GM12878 (cell line): ENCODE results near the gene RPS6KA5. TPM values are rescaled to one million over a fixed set of nuclear protein-coding genes. Genes with fewer than 3 reads are reported as not detected.

ENCODE experiments used
- ATAC-seq: fragments of 200-7000 bp; cut with Tn5 transposase; 3 replicates; pipeline ENCODE4 v1.9.1; 2020; ENCODE audit warnings: mild to moderate bottlenecking, moderate library complexity
- BruUV-seq: library from RNA; stranded (reverse); fragments of 400-500 nt; replicated peaks from 2 replicates; lab custom pipeline; 2021; lab: Mats Ljungman, UMichigan
- CTCF ChIA-PET: fragments of 300-600 bp; sonication (Branson Sonifier 250); formaldehyde crosslinking; extraction: SDS; loops from one replicate; lab custom pipeline; 2021; ENCODE audit warnings: inconsistent platforms; lab: Yijun Ruan, JAX
- POLR2A ChIA-PET: fragments of 350-600 bp; formaldehyde crosslinking; extraction: SDS; loops from one replicate; lab custom pipeline; 2021; ENCODE audit warnings: inconsistent platforms; lab: Charles Lee
- RAD21 ChIA-PET: fragments of 300-600 bp; sonication (Branson Sonifier 250); formaldehyde crosslinking; loops from one replicate; lab custom pipeline; 2023; ENCODE audit warnings: antibody characterized with exemption; ENCODE audit not compliant: unreplicated experiment; lab: Charles Lee
- SMC1A ChIA-PET: fragments of 300-600 bp; sonication (Branson Sonifier 250); formaldehyde crosslinking; loops from one replicate; lab custom pipeline; 2023; ENCODE audit not compliant: unreplicated experiment, uncharacterized antibody; lab: Charles Lee
- DNase-seq: peaks from one replicate; pipeline ENCODE4 v3.0.0-alpha.2; 2011; ENCODE audit warnings: low read depth, low spot score
- FAIRE-seq: peaks from 3 replicates; lab custom pipeline; 2011; peaks lifted over from hg19 to GRCh38; lab: Jason Lieb, UNC
- H2AFZ ChIP-seq: 2 replicates; pipeline ENCODE4 v1.6.0; 2011; ENCODE audit warnings: low read depth, low read length, control low read depth; ENCODE audit not compliant: control insufficient read depth
- H3K27ac ChIP-seq: 2 replicates; pipeline ENCODE4 v1.5.1; 2011; ENCODE audit warnings: control low read depth; ENCODE audit not compliant: control insufficient read depth, insufficient read depth
- H3K27me3 ChIP-seq, 2 experiments: replicated peaks in 1 of 2; 2 replicates each; pipeline versions ENCODE4 v1.6.0 to v1.6.1; 2011; ENCODE audit warnings: low read length in 1 of 2; ENCODE audit not compliant: control insufficient read depth in 2 of 2, insufficient read depth in 2 of 2
- H3K36me3 ChIP-seq, 2 experiments: 2 replicates each; pipeline ENCODE4 v1.5.1; 2011; ENCODE audit warnings: low read length in 1 of 2; ENCODE audit not compliant: control insufficient read depth in 2 of 2, insufficient read depth in 2 of 2
- H3K4me1 ChIP-seq: 2 replicates; pipeline ENCODE4 v1.6.1; 2011; ENCODE audit warnings: mild to moderate bottlenecking, low read length, moderate library complexity, mixed read lengths; ENCODE audit not compliant: control insufficient read depth, insufficient read depth
- H3K4me2 ChIP-seq: 2 replicates; pipeline ENCODE4 v1.6.0; 2011; ENCODE audit warnings: control low read depth; ENCODE audit not compliant: control insufficient read depth, insufficient read depth
- H3K4me3 ChIP-seq: fragments of 200-600 bp; sonication (generic); 2 replicates; pipeline ENCODE4 v1.5.1; 2016
- H3K79me2 ChIP-seq: 2 replicates; pipeline ENCODE4 v1.6.0; 2011; ENCODE audit warnings: low read length; ENCODE audit not compliant: control insufficient read depth, insufficient read depth
- H3K9ac ChIP-seq: 2 replicates; pipeline ENCODE4 v1.8.0; 2011; ENCODE audit warnings: low read length, control low read depth, mixed read lengths; ENCODE audit not compliant: control insufficient read depth, insufficient read depth
- H3K9me3 ChIP-seq: replicated peaks from 3 replicates; pipeline ENCODE4 v1.5.1; 2011; ENCODE audit warnings: mild to moderate bottlenecking, low read length; ENCODE audit not compliant: control insufficient read depth, insufficient read depth
- H4K20me1 ChIP-seq: 2 replicates; pipeline ENCODE4 v1.6.0; 2011; ENCODE audit not compliant: control insufficient read depth, insufficient read depth
- BRCA1 ChIP-seq: IDR thresholded peaks from 2 replicates; pipeline ENCODE4 v1.6.1; 2011; ENCODE audit warnings: low read depth, low read length, improper control_type of control experiment
- CBX3 ChIP-seq: fragments of 200-600 bp; sonication (generic); IDR thresholded peaks from 2 replicates; pipeline ENCODE4 v1.6.1; 2016; ENCODE audit warnings: low read depth, borderline replicate concordance
- DPF2 ChIP-seq: fragments of 450-650 bp; IDR thresholded peaks from 2 replicates; pipeline ENCODE4 v1.6.1; 2017; ENCODE audit warnings: mild to moderate bottlenecking
- PAX5 ChIP-seq: IDR thresholded peaks from 2 replicates; pipeline ENCODE4 v1.6.1; 2011; ENCODE audit warnings: low read depth, low read length, borderline replicate concordance
- RCOR1 ChIP-seq: conservative IDR thresholded peaks from 2 replicates; pipeline ENCODE4 v1.6.1; 2012; ENCODE audit warnings: low read depth, low read length, improper control_type of control experiment
- SMARCA5 ChIP-seq: fragments of 450-650 bp; IDR thresholded peaks from 2 replicates; pipeline ENCODE4 v1.6.1; 2017; ENCODE audit warnings: mild to moderate bottlenecking
- TAF1 ChIP-seq: IDR thresholded peaks from 2 replicates; pipeline ENCODE4 v1.6.1; 2011; ENCODE audit warnings: mild to moderate bottlenecking, low read depth, low read length, borderline replicate concordance
- YY1 ChIP-seq: IDR thresholded peaks from 2 replicates; pipeline ENCODE4 v1.6.1; 2011; ENCODE audit warnings: low read depth, mild to moderate bottlenecking, low read length
- ZNF384 ChIP-seq: IDR thresholded peaks from 2 replicates; pipeline ENCODE4 v1.6.1; 2012; ENCODE audit warnings: low read depth, mild to moderate bottlenecking, low read length, improper control_type of control experiment, borderline replicate concordance
- WGBS: methylation state at CpG from one replicate; pipeline ENCODE4 v1.1.6; 2016; ENCODE audit warnings: low lambda C conversion rate; ENCODE audit not compliant: insufficient replicate concordance, insufficient coverage; ENCODE audit errors: missing lambda C conversion rate; 5-methylcytosine and 5-hydroxymethylcytosine counted together
- in situ Hi-C: fragments of 300-500 bp; cut with MboI; formaldehyde crosslinking; loops from 9 replicates; pipeline ENCODE4 v1.14.3; 2018; ENCODE audit warnings: mixed read lengths
- intact Hi-C: fragments of 100-400 bp; cut with micrococcal nuclease; formaldehyde crosslinking; loops from one replicate; pipeline ENCODE4 v1.14.2; 2022; ENCODE audit not compliant: unreplicated experiment
- polyA plus RNA-seq, 11 experiments: library from polyadenylated mRNA; depleted of rRNA in 4 of 11; unstranded in 6 of 11; stranded (reverse) in 5 of 11; fragments of >200 nt; fragmentation: Nextera tagmentation in 4 of 11; fragmentation: Illumina TruSeq in 1 of 11; extraction: Ambion mirVana in 4 of 11; extraction: Trizol in 1 of 11; gene quantifications; 1 replicate in 1 of 11; 2 replicates in 10 of 11; pipeline versions ENCODE4 v1.2.1 to v1.2.3, GENCODE V29; 2011 to 2016; ENCODE audit warnings: inconsistent platforms in 2 of 11, missing spikeins in 2 of 11, low read depth in 1 of 11
- total RNA-seq, 4 experiments: library from RNA; depleted of rRNA in 3 of 4; stranded (reverse); fragments of >200 nt in 3 of 4; fragmentation: Illumina TruSeq in 1 of 4; extraction: Trizol in 1 of 4; gene quantifications; 2 replicates each; pipeline versions ENCODE4 v1.2.1 to v1.2.3, GENCODE V29; 2013 to 2021

Gene RPS6KA5
- total and polyA plus RNA-seq, 10 of the 15 experiments (the other 5 are each of a cell fraction or from before 2014, with no cell fraction given): 1.4 to 7.0 (median 3.7) TPM

DNA sequence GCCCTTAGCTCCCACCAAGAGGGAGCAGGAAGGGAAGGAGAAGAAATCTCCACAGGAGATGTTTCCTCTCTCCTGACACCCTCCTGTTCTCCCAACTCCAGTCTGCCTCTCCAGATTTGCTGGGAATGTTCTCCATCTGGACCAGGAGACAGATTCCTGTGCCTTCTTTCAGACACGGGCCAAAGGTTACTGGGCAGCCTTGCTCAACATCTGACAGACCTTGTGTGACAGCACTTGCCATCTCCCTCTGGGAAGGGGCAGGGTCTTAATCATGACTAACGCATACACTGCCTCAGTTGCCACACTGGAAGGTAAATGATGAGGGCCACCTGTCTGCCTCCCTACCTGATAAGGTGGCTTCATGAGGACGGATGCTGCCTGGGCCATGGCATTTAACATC, 241.7 kb downstream of the RPS6KA5 start:
- no peak overlapping the region for H3K27ac ChIP-seq
- POLR2A ChIA-PET: no interaction called here
- no peaks in the 10 kb centered on the region for H4K20me1 ChIP-seq
- ATAC-seq: no peak
- no peaks in the 10 kb centered on the region for H3K4me1 ChIP-seq
- no peak overlapping the region for H2AFZ ChIP-seq
- H3K9ac ChIP-seq: no peak overlapping the region
- no peak overlapping the region for H3K4me2 ChIP-seq
- no peak for FAIRE-seq
- no peaks in the 10 kb centered on the region for H3K36me3 ChIP-seq
- RAD21 ChIA-PET: no interaction called here
- intact Hi-C loops (no loop called here), in situ Hi-C loops (no loop called here)
- WGBS: 34% methylated on average over 3 of the region's 3 CpGs
- no TSS peak for BruUV-seq
- CTCF ChIA-PET: interaction anchor here (1.1 kb wide), 1 partner anchor 33 kb away, joined by 3 read pairs; no protein-coding TSS in a partner anchor
- DNase-seq: no peak
- no peak overlapping the region for H3K4me3 ChIP-seq
- H3K9me3 ChIP-seq: no peaks in the 10 kb centered on the region; the same call in 1 of the 3 replicates
- H3K79me2 ChIP-seq: no peaks in the 10 kb centered on the region
- peaks cover 2 to 6% of the 10 kb centered on the region in 2 experiments; a peak in 3 of 4 replicates for H3K27me3 ChIP-seq
- TF ChIP-seq YY1 (no peak), CBX3 (no peak), BRCA1 (no peak), SMARCA5 (no peak), DPF2 (no peak), RCOR1 (no peak), PAX5 (no peak), TAF1 (no peak), ZNF384 (no peak)
- TF ChIP-seq, all 136 proteins: peak for 0
- SMC1A ChIA-PET: no interaction called here
